Endodermal cell (in vitro differentiated cells): ENCODE results near the gene ZNHIT2. TPM values are rescaled to one million over a fixed set of nuclear protein-coding genes. Genes with fewer than 3 reads are reported as not detected.
A peak's percentile ranks its signal among the peaks of the same experiment; 100 is the strongest.

Experiments used
- DNase-seq: peaks from one replicate; pipeline ENCODE4 v3.0.0-alpha.2; 2017
- H3K27ac ChIP-seq: 2 replicates; pipeline ENCODE4 v1.5.1; 2013; ENCODE audit warnings: mild to moderate bottlenecking, low read depth, low read length, moderate library complexity
- H3K27me3 ChIP-seq: 2 replicates; pipeline ENCODE4 v1.6.1; 2013; ENCODE audit warnings: mild to moderate bottlenecking, low read length, moderate library complexity; ENCODE audit not compliant: insufficient read depth, control insufficient read depth, poor library complexity, severe bottlenecking
- H3K36me3 ChIP-seq: 2 replicates; pipeline ENCODE4 v1.7.0; 2013; ENCODE audit warnings: mild to moderate bottlenecking, low read length, moderate library complexity; ENCODE audit not compliant: control insufficient read depth, insufficient read depth
- H3K4me1 ChIP-seq: one replicate; pipeline ENCODE4 v1.7.0; 2013; ENCODE audit warnings: low read length; ENCODE audit not compliant: control insufficient read depth, insufficient read depth
- H3K4me3 ChIP-seq: 2 replicates; pipeline ENCODE4 v1.5.1; 2013; ENCODE audit warnings: mild to moderate bottlenecking, low read length, moderate library complexity
- H3K9ac ChIP-seq: 2 replicates; pipeline ENCODE4 v1.6.1; 2013; ENCODE audit warnings: mild to moderate bottlenecking, low read length, moderate library complexity; ENCODE audit not compliant: poor library complexity, severe bottlenecking; ENCODE audit errors: extremely low read depth
- H3K9me3 ChIP-seq: 2 replicates; pipeline ENCODE4 v1.6.1; 2013; ENCODE audit warnings: mild to moderate bottlenecking, low read length, moderate library complexity; ENCODE audit not compliant: control insufficient read depth
- H3K27ac Mint-ChIP-seq: 2 replicates; pipeline ENCODE4 v1.8.0; 2020; ENCODE audit warnings: mixed read lengths
- H3K27me3 Mint-ChIP-seq: 2 replicates; pipeline ENCODE4 v1.8.0; 2021; ENCODE audit warnings: mild to moderate bottlenecking, mixed read lengths; ENCODE audit not compliant: insufficient read depth
- H3K36me3 Mint-ChIP-seq: 2 replicates; pipeline ENCODE4 v1.8.0; 2020; ENCODE audit warnings: low read depth, mixed read lengths
- H3K4me1 Mint-ChIP-seq: 2 replicates; pipeline ENCODE4 v1.8.0; 2020; ENCODE audit warnings: mixed read lengths
- H3K4me3 Mint-ChIP-seq: 2 replicates; pipeline ENCODE4 v1.8.0; 2020; ENCODE audit warnings: mild to moderate bottlenecking, moderate library complexity, mixed read lengths
- H3K9me3 Mint-ChIP-seq: 2 replicates; pipeline ENCODE4 v1.8.0; 2020; ENCODE audit warnings: mild to moderate bottlenecking, mixed read lengths
- CTCF ChIP-seq: fragments of 200-600 bp; sonication (generic); conservative IDR thresholded peaks from 2 replicates; pipeline ENCODE4 v1.5.0; 2021; ENCODE audit warnings: antibody characterized with exemption, mild to moderate bottlenecking
- WGBS, 2 experiments: methylation state at CpG; one replicate each; pipeline versions ENCODE4 v1.1.5 to v1.1.7; 2013; ENCODE audit warnings: missing lambda C conversion rate in 2 of 2, mixed read lengths in 1 of 2; ENCODE audit not compliant: insufficient coverage in 1 of 2, insufficient read length in 1 of 2; 5-methylcytosine and 5-hydroxymethylcytosine counted together
- total RNA-seq, 2 donors: library from RNA; stranded (reverse); fragmentation: NEBNext Ultra II Directional in 1 of 2; extraction: Animal tissue kit (Norgen Biotek cat#: 25700) in 1 of 2; gene quantifications; 2 replicates in 1 of 2; 3 replicates in 1 of 2; pipeline ENCODE4 v1.2.1, GENCODE V29; 2021

The ZNHIT2 gene
- total RNA-seq, 2 donors from 2014 or later, result 11.0 to 11.8 TPM

DNA sequence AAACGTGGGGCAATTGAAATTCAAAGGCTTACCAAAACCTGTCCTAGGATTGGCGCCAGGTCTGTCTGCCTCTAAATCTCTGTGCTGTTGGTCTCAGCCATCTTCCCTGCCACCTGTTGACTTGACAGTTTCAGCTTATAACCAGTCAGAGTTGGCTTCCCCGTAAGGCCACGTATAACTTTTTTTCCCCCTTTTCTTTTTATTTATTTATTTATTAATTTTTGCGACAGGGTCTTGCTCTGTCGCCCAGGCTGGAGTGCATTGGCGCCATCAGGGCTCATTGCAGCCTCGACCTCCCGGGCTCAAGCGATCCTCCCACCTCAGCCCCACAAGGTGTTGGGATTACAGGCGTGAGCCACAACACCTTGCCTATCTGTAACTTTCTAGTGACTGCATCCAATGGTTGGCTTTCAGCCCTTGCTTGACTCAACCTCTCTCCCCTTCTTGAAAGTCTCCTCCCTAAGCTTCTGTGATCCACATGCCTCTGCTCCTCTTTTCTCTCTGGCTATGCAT, 18.2 kb upstream of the ZNHIT2 start:
- Histone ChIP-seq H3K4me1 (no peaks in the 10 kb centered on the region), H3K9ac (peak overlapping the region; percentile 98), H3K36me3 (peaks cover 24% of the 10 kb centered on the region), H3K27ac (peak overlapping the region; percentile 99), H3K27me3 (no peaks in the 10 kb centered on the region), H3K4me3 (peak overlapping the region; percentile 94), H3K9me3 (no peaks in the 10 kb centered on the region)
- 71 to 92% methylated on average over 8 to 11 of the region's 11 CpGs for WGBS, 2 experiments
- Mint-ChIP-seq H3K9me3 (no peaks in the 10 kb centered on the region), H3K4me3 (peak overlapping the region; percentile 87), H3K36me3 (peaks cover 19% of the 10 kb centered on the region), H3K4me1 (peaks cover 19% of the 10 kb centered on the region), H3K27me3 (peaks cover 6% of the 10 kb centered on the region), H3K27ac (peak overlapping the region; percentile 99)
- no peak for DNase-seq
- no peak for TF ChIP-seq CTCF

- peak overlapping the region; percentile 99 for H3K27ac ChIP-seq
- DNase-seq, result peak; percentile 98
- Mint-ChIP-seq H3K9me3 (no peaks in the 10 kb centered on the region), H3K27ac (peak overlapping the region; percentile 99), H3K4me3 (peak overlapping the region; percentile 87), H3K27me3 (peaks cover 3% of the 10 kb centered on the region), H3K36me3 (peaks cover 23% of the 10 kb centered on the region), H3K4me1 (peaks cover 19% of the 10 kb centered on the region)
- H3K9me3 ChIP-seq, result no peaks in the 10 kb centered on the region
- WGBS, 2 experiments, result 8 to 10% methylated on average over 16 to 24 of the region's 24 CpGs
- TF ChIP-seq CTCF, result no peak
- H3K36me3 ChIP-seq, result peaks cover 25% of the 10 kb centered on the region
- H3K27me3 ChIP-seq, result no peaks in the 10 kb centered on the region
- H3K4me1 ChIP-seq, result no peaks in the 10 kb centered on the region
- peak overlapping the region; percentile 94 for H3K4me3 ChIP-seq
- peak overlapping the region; percentile 98 for H3K9ac ChIP-seq
Measured at GRCh38 chr11:65134952-65135632, 17.6 kb upstream of the ZNHIT2 start.

DNA sequence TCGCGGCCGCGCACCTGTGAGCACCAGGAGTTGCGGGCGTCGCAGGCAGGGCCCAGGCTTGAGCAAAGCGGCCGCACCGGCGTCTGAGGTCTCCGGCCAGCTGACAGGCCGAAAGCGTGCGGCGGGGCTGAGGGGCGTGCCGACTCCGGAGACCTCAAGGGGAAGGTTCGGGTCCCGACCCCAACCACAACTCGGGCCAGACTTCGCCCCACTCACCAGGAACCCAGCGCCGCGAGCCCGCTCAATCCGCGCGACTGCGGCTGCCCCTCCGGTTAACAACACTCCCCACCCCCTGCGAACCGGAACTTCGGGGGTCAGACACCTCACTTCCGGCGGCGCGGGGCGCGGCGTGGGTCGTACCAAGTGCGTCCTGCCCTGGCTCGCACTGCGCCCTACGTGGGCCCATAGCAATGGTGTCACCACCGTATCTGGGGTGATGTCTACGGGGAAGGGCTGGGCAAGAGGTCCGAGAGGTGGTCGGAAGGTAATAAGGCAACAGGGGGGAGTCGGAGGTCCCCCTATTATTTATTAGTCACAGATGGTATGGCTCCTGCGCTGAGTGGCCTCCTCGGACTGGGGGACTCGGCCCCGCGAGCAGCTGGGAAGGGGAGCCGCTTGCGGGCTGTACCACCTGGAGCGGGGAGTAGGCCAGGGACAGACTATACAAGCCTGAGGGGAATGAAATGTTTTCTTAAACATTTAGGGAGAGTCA, 16.9 kb upstream of the ZNHIT2 start, which contains the start of gene SYVN1:
Gene SYVN1 (minus strand): TSS at position 280 of the 712 bp plus-strand sequence. CDS start 918 bp downstream, outside the sequence.
- Mint-ChIP-seq H3K36me3 (peaks cover 27% of the 10 kb centered on the region), H3K9me3 (no peaks in the 10 kb centered on the region), H3K4me1 (peaks cover 19% of the 10 kb centered on the region), H3K4me3 (peak within 1 kb of the TSS; percentile 87), H3K27me3 (peaks cover 3% of the 10 kb centered on the region), H3K27ac (peak within 1 kb of the TSS; percentile 99)
- peaks cover 32% of the 10 kb centered on the region for H3K36me3 ChIP-seq
- H3K9ac ChIP-seq, result peak within 1 kb of the TSS; percentile 98
- peak within 1 kb of the TSS; percentile 94 for H3K4me3 ChIP-seq
- 0 to 1% methylated on average over 20 to 60 of the region's 60 CpGs for WGBS, 2 experiments
- no peaks in the 10 kb centered on the region for H3K4me1 ChIP-seq
- no peaks in the 10 kb centered on the region for H3K9me3 ChIP-seq
- TF ChIP-seq CTCF, result no peak
- DNase-seq, result peak; percentile 94
- no peaks in the 10 kb centered on the region for H3K27me3 ChIP-seq
- peak within 1 kb of the TSS; percentile 99 for H3K27ac ChIP-seq
